Choroid plexus epithelial cell (primary cell): ENCODE measurements around the gene ATP11C.

Experiments used
- DNase-seq: peaks from one replicate; pipeline ENCODE4 v3.0.0-alpha.2; 2010; ENCODE audit warnings: low read depth
- H3K4me3 ChIP-seq: 2 replicates; pipeline ENCODE4 v1.5.1; 2011; ENCODE audit warnings: low read depth, mild to moderate bottlenecking, control low read depth, low read length, moderate library complexity
- CTCF ChIP-seq: conservative IDR thresholded peaks from 2 replicates; pipeline ENCODE4 v1.5.1; 2011; ENCODE audit warnings: low read depth, mild to moderate bottlenecking, control low read depth, inconsistent platforms, low read length, moderate library complexity

ATP11C gene

DNA sequence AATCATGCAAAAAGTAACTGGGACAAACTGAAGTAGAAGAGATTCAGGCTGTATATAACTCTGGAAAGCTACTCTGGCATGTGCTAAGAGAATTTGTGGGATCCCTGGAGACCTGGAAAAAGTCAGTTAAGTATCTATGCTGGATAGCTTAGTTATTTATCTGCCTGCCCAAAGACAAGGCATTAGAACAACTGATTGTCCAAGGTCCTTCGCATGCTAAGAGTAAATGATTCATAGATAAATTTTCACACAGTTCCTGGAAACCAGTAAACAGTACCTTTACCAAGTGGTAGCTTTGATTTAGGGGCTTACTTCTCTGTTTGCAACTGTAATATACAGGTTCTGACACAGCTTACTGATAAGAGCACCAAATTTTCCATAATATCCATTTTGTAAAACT is 104.8 kb downstream of the ATP11C start:
- DNase-seq = no peak
- TF ChIP-seq CTCF = no peak

DNA sequence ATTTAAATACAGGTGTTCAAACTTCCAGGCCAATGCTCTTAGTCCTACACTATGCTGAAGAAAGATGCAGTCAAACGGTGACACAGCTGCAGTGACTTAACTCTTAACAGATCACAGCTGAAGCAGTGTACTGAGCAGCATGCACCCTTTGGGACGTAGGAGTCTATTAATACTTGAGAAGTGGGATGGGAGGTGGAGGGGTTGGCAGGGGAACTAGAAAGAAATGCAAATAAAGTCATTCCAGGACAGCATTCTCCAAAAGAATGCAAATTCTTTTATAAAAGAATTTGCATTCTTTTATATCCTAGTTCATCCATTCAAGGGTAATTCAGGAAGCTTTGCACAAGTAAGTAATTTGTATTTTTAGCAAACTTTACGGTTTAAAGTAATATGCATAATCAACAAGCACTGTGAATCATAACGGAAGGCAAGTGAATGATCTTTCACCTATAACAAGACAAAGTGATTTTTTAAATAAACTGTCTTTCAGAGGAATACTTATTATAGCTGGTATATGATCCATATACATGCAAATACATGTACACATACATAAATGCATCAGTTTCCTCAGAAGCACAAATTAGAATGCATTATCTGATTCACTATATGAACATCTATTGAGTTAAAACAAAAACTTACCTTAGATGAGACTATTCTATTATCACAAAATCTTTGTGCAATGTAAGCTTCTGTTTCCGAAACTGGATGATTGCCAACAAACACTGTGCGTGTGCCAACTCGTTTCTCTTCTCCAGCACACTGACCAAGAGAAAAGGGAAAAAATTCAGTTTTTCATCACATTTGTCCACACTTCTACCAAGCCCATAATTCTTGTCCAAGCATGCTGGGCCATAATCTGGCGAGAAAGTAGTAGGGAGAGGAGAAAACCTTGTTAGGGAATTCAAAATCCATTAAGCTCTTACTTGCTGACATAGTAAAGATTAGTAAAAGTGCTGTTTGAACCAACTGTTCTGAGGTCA is 106.5 kb downstream of the ATP11C start:
- peak; percentile 63 for DNase-seq
- no peak overlapping the region for H3K4me3 ChIP-seq
- TF ChIP-seq CTCF = no peak

More for the DNA sequence above, 104.8 kb downstream of the ATP11C start:
- H3K4me3 ChIP-seq = no peak overlapping the region

DNA sequence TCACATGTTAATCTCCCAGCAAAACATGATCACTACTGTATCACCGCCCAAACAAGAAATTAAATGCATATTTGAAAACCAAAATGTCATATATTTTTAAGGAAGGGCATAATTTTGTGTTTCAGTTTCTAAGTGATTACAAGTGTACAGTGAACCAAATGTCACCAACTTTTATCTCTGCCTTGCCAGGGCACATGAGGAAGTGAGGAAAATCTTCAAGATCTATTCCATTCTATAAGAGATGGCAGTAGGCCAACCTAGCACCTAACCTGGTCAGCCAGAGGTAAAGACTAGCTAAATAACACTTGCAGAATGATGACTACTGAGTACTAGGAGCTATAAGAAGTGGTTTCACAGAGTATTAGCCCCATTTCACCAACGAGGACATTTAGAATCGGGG is 107.2 kb downstream of the ATP11C start:
- no peak for TF ChIP-seq CTCF
- no peak for DNase-seq

GRCh38 chrX:139823806-139824205 is 109.0 kb downstream of the ATP11C start:
- peak overlapping the region; percentile 24 for H3K4me3 ChIP-seq
- no peak for TF ChIP-seq CTCF
- peak; percentile 35 for DNase-seq

More for the DNA sequence above, 107.2 kb downstream of the ATP11C start:
- H3K4me3 ChIP-seq = no peak overlapping the region

- no peak overlapping the region for H3K4me3 ChIP-seq
- TF ChIP-seq CTCF = no peak
- no peak for DNase-seq
Observed at GRCh38 chrX:139820358-139820984, 112.4 kb downstream of the ATP11C start.

DNA sequence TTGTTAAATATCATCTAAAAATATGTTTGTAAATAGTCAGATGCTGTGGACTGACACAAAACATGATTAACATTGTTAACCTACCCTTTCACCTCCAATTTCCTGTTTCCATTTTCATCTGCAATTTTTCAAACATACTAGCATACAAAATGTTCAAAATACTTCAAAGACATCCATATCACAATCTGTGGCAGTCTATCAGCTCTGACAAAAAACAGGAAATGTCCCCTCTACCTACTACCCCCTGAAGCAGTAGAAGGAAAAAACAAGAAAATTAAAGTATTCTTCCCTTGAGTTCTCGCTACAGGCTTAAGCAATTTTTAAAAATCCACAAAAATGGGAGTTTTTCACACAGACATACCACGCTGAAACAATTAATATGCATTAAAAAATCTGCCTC is 116.6 kb downstream of the ATP11C start:
- DNase-seq = no peak
- TF ChIP-seq CTCF = no peak
- H3K4me3 ChIP-seq = no peak overlapping the region
